HG02938 (cell line): ENCODE measurements around the gene GMDS.

Experiments
- ATAC-seq: cut with Tn5 transposase; IDR thresholded peaks from one replicate; pipeline ENCODE4 v1.9.1; 2021; ENCODE audit warnings: mild to moderate bottlenecking, moderate library complexity; ENCODE audit not compliant: unreplicated experiment

Gene GMDS

GRCh38 chr6:1912731-1913130 lies 332.7 kb downstream of the GMDS start:
- ATAC-seq, result no peak

- no peak for ATAC-seq
Observed at GRCh38 chr6:1911474-1911873, 333.9 kb downstream of the GMDS start.

- ATAC-seq, result no peak
Observed at GRCh38 chr6:1910621-1911407, 334.6 kb downstream of the GMDS start.

DNA sequence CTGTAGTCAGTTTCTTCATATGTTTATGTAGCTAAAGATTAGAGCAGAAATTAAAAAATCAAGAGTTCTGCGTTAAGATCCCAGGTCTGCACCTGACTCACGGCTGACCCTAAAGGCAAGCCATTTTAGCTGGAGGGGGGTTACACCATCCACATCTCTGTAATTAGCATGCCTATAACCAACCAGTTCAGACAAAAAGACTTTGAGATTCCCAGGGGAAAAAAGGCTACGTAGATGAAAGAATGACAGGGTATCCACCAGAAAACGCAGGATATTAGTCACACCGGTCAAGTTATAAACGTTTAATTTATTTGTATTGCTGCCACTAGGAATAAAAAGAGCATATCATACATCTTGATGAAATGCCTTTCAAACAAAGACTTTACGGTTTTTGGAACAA lies 336.6 kb downstream of the GMDS start:
- ATAC-seq, result no peak

DNA sequence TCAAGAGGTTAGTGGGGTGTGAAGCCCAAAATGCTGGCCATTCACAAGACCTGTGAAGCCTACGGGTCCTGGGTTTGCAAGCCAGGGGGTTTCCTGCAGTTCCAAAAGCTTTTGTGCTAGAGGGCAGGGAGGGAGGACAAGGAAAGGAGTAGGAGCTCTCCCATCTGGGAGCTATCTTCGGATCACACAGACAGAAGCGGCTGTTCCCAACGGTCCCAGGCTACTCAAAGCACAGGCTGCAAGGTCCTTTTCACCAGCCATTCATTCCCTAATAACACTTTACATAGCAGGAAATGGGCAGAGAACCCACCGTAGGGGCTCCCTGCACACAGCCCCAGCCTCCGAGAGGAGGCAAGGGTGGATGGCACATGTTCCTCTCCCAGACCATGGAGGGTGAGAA lies 338.8 kb downstream of the GMDS start:
- ATAC-seq, result no peak

GRCh38 chr6:1906014-1906413 lies 339.4 kb downstream of the GMDS start:
- no peak for ATAC-seq

DNA sequence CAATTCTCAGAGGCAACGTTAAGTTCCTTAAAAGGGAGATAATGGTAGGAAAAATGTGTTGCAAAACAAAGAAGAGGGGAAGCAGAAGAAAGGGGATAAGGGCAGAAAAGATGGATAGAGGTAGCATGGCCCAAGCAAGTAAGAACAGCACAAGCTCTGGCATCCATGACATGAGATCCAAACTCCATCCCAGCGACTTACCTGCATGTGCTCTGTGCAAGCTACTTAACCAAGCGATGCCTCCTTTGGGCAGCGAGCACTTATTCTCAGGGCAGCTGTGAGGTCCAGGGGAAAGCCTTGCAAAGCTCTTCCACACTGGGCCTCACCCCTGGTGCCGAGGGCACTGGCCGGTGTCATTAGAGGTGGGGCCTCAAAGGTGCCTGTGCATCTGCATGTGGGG lies 340.5 kb downstream of the GMDS start:
- ATAC-seq, result no peak

DNA sequence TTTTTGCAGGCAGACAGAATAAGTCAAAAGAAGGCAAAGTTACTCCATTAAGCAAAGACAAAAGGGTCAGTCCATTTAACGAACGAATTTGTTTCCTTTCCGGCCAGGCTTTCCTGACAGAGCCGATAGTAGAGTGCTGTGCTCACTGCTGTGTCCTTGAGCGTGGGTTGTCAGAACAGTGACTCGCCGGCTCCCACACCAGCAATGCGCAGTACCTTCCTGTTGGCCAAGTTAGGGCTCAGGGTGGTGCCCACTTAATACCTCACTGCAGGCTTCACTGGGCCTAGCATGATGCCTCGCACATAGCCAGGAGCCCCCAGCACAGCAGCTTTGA lies 341.0 kb downstream of the GMDS start:
- no peak for ATAC-seq

- no peak for ATAC-seq
Observed at GRCh38 chr6:1903780-1904465, 341.5 kb downstream of the GMDS start.

- no peak for ATAC-seq
Observed at GRCh38 chr6:1901556-1901955, 343.8 kb downstream of the GMDS start.

DNA sequence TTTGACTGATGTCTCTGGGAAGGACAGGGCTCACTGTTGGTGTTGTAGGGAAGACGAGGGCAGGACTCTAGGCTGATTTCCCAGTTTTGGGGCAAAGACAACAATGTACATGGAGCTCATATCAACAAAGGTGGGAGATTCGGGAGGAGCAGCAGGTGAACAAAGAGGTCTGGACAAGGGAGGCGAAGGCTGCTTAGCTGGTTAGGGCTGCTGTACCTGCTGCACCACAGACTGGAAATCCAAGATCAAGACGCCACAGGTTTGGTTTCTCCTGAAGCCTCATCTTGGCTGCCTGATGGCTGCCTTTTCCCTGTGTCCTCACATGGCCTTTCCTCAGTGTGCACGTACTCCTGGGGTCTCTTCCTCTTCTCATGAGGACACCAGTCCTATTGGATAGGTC lies 348.5 kb downstream of the GMDS start:
- ATAC-seq, result no peak

DNA sequence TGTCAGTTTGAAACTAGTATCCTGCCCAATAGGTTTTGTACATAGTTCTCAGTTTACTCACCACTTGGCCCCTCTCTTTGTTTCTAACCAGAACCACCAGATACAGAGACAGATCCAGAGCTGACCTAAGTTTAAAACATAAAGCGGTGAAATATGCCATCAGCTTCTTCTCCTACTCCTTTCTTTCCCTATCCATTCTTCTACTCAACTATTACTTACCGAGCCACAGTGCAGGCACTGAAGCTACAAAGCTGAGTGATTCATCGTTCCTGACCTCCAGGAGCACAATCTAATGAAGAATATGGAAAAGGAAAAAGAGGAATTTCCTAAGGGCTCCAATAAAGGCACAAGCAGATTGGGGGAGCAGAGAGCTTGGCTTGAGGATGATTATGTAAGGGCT lies 349.7 kb downstream of the GMDS start:
- ATAC-seq, result no peak

- no peak for ATAC-seq
Observed at GRCh38 chr6:1894954-1895353, 350.5 kb downstream of the GMDS start.

DNA sequence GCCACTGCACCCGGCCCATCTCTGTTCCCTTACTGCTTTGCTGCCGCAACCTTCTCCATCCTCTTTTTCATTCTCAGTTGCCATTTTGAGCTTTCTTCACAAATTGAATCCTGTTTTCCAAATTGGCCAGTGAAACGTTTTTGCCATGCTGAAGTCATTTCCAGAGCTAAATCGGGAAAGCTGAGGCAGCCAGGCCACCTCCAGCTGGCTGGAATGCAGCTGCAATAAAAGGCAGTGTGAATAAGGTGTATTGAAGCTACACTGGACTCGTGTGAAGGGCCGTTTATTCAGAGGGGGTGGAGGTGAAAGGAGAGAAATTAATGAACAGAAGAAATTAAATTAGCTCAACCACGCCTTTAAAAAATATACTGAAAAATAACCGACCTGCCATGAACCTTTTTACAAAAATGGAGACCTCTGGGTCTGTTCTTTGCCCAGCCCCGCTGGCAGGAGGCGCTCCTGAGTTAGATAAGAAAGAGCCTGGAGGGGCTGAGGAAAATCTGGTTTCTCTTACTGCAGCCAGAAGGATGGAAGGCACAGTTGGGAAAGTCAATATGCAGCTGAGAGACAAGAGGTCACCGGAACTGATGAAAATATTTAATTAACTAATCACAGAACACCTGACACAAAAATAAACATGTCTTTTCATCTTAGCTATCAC lies 351.8 kb downstream of the GMDS start:
- no peak for ATAC-seq

DNA sequence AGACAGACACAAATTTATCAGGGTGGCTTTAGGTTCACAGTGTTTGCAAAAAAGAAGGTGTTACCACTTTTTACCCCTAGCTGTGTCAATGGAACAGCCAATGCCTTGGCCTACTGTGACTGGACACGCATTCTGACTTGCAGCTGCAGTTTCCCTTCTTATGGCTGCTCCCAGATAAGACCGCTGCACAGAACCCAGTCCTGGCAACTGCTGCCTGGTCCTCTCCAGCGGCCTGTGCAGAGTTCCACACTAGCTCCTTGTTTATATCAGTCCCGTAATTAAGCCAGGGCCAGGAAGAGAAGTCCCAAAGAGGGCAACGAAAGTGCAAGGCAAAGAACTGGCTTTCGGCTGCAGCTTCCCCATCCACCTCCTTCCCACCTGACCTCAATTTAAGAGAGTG lies 352.7 kb downstream of the GMDS start:
- no peak for ATAC-seq

DNA sequence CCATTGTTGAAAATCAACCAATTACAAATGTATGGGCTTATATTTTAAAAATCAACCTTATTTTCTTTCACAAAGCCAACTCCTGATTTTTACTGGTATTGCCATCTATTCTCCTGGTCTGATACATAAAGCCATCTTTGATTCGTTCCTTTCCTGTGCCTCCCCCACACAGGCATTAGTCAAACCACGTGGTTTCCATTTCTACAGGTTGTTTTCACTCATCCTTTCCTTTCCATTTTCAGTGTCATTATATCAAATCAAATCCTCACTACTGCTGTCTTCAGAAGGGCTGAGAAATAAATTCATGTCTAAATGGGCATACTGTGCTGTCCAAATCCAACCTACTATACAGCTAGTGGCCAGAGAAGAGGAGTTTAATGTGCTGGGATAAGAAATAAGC lies 354.4 kb downstream of the GMDS start:
- no peak for ATAC-seq

GRCh38 chr6:1890071-1890470 lies 355.3 kb downstream of the GMDS start:
- ATAC-seq, result no peak

GRCh38 chr6:1885576-1886011 lies 359.8 kb downstream of the GMDS start:
- ATAC-seq, result no peak

DNA sequence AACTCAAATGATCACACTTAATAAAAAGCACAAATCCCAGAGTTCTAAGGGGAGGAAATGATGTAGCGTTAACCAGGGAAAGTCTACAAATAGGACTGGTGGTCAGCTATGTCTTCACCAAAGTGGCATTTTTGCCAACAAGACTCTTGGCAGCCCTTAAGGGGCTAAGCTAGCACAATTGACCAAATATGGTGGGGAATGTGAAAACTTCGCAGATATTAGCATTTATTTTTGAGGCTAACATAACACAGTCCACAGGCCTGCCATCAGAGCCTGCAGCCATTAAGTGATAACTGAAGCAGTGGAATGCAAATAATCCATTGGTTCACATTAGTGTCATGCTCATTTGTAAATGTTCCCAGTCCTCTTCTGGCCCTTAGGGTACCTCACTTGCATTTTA lies 361.1 kb downstream of the GMDS start:
- no peak for ATAC-seq

DNA sequence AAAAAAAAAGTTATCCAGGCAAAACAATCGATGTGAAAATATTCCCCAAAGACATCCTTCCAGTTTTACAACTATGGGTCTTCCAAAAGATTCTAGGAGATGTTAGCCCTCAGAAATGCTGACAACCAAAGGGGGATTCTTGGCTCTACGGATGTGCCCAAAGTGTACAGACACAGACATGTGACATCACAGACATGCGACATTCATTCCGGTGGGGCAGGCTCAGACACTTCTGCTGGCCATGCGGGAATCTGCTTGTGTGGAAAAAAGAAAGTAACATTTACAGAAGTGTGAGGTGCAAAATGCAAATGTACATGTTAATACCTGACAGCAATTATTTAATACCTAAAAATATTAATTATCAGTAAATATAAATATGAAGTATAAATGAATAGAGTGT lies 367.1 kb downstream of the GMDS start:
- ATAC-seq, result no peak

GRCh38 chr6:1873781-1874180 lies 371.6 kb downstream of the GMDS start:
- ATAC-seq, result no peak

- ATAC-seq, result no peak
Observed at GRCh38 chr6:1872649-1873131, 372.7 kb downstream of the GMDS start.
